GM12864 (cell line): ENCODE results near the gene RNF168.
A peak's percentile ranks its signal among the peaks of the same experiment; 100 is the strongest.

Experiments used
- DNase-seq: peaks from one replicate; pipeline ENCODE4 v3.0.0-alpha.2; 2011; ENCODE audit warnings: low read depth
- H3K4me3 ChIP-seq: 2 replicates; pipeline ENCODE4 v1.5.1; 2011; ENCODE audit warnings: mild to moderate bottlenecking, low read depth, low read length, control low read depth
- TF ChIP-seq, protein P1 (sequence below): IDR thresholded peaks from 2 replicates; pipeline ENCODE4 v1.5.1; 2011; ENCODE audit warnings: low read depth, mild to moderate bottlenecking, moderate library complexity, low read length, control low read depth, inconsistent platforms; ENCODE audit errors: missing control alignments

RNF168 gene

DNA sequence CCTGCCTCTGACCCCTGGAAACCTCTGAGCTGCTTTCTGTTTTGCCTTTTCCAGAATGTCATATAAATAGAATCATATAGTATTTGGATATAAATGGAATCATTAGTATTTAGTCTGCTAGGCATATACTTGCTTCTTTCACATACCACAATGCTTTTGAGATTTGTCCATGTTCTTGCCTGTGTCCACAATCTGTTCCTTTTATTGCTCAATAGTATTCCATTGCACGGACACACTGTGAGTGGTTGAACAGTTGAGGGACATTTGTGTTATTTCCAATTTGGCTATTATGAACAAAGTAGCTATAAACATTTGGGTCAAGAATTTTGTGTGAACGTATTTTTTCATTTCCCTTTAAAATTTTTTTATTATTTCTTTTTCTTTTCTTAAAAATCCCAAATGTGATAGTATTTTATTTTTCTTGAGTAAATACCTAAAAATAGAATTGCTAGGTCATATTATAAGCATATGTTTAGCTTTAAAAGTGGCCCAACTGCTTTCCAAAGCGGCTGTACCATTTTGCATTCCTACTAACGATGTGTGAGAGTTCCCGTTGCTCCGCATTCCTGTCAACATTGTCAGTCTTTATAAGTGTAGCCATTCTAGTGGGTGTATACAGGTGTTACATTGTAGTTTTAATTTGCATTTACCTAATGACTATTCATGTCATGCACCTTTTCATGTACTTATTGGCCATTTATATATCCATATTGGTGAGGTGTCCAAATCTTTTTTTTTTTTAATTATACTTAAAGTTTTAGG is 38.3 kb upstream of the RNF168 start:
- TF ChIP-seq, protein P1, sequence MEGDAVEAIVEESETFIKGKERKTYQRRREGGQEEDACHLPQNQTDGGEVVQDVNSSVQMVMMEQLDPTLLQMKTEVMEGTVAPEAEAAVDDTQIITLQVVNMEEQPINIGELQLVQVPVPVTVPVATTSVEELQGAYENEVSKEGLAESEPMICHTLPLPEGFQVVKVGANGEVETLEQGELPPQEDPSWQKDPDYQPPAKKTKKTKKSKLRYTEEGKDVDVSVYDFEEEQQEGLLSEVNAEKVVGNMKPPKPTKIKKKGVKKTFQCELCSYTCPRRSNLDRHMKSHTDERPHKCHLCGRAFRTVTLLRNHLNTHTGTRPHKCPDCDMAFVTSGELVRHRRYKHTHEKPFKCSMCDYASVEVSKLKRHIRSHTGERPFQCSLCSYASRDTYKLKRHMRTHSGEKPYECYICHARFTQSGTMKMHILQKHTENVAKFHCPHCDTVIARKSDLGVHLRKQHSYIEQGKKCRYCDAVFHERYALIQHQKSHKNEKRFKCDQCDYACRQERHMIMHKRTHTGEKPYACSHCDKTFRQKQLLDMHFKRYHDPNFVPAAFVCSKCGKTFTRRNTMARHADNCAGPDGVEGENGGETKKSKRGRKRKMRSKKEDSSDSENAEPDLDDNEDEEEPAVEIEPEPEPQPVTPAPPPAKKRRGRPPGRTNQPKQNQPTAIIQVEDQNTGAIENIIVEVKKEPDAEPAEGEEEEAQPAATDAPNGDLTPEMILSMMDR = no peak
- no peak overlapping the region for H3K4me3 ChIP-seq
- no peak for DNase-seq

DNA sequence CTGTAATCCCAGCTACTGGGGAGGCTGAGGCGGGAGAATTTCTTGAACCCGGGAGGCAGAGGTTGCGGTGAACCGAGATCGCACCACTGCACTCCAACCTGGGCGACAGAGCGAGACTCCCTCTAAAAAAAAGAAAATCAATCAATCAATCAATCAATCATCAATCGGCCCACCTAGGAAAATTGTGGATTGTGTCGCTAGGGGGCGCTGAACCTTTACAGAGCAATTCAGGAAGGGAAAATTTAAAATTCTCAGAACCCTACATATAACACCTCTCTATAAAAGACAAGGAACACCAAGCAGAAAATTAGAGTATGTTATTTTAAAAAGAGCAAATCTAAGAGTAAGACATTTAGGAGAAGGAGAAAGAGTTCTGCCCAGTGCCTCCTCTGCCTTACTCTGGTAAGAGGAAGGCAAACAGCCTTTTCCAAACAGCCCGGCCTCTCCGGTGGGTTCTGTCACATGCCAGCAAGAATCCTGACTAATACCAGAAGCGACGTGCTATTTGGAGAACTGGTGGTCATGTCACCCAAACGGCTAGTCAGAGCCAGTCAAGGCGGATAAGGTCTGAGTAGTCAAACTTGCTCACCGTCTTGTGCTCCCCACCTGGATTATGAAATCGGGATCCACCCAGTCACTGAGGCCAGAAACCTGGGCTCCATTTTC is 33.9 kb upstream of the RNF168 start:
- TF ChIP-seq, protein P1 = peak; percentile 61
- DNase-seq = no peak
- H3K4me3 ChIP-seq = no peak overlapping the region

DNA sequence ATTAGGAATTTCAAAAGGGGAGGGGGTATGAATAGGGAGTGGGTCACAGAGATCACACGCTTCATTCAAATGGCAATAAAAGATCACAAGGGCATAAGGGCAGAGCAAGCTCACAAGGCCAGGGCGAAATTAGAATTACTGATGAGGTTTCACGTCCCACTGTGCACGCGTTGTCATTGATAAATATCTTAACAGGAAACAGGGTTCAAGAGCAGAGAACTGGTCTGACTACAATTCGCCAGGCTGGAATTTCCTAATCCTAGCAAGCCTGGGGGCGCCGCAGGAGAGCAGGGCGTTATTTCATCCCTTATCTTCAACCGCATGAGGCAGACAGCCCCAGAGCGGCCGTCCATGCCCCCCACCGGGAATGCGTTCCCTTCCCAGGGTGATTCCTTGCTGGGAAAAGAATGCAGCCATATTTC is 29.7 kb upstream of the RNF168 start:
- H3K4me3 ChIP-seq = no peak overlapping the region
- TF ChIP-seq, protein P1 = no peak
- no peak for DNase-seq

DNA sequence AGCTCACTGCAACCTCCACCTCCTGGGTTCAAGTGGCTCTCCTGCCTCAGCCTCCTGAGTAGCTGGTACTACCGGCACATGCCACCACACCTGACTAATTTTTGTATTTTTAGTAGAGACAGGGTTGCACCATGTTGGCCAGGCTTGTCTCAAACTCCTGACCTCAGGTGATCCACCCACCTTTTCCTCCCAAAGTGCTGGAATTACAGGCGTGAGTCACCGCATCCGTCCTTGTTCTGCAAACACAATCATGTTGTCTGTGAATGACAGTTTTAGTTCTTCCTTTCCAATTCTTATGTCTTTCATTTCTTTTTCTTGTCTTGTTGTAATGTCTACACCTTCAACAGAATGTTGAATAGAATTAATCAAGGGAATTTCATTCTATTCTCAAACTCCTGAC is 27.9 kb upstream of the RNF168 start:
- DNase-seq = no peak
- H3K4me3 ChIP-seq = no peak overlapping the region
- TF ChIP-seq, protein P1 = no peak

DNA sequence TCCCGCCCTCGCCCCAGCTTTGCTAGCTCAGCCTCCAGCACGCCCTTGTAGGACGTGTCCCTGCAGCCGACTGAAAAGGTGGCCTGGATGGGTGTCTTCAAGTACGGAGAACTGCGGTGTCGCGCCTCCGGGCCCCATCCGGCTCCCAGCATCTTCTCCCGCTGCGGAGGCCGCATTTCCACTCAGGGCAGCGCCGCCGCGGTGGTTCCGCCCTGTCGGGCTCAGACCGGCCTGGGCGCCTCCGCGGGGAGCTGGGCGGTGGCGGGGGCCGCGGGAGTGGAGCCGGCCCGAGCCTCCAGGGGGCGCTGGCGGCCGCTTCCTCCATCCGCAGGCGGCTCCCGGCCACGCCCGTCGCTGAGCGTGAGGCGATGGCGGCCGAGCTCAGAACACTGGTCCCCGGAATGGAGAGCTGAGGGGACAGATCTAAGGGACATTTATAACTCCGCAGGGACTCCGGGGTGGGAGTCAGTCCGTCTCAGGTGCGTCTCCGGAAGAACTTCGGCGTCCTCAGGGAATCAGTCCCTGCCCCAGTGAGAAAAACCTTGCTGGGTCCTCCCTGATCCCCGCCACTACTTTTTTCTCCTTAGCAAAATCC is 25.2 kb upstream of the RNF168 start:
- peak; percentile 33 for DNase-seq
- TF ChIP-seq, protein P1 = peak; percentile 72
- peak overlapping the region; percentile 67 for H3K4me3 ChIP-seq

DNA sequence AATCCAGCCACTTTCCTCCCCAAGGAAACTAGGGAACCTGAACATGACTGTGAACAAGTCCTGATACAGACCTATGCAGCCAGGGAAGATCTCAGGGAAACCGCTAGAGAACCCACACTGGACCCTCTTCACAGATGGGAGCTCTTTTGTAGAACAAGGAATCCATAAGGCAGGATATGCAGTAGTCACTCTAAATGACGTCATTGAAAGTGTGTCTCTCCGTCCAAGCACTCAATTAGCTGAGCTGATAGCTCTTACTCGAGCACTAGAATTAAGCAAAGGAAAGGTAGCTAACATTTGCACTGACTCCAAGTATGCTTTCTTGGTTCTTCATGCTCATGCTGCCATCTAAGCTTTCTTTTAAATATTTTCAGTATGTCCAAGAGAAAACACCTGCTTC is 21.6 kb upstream of the RNF168 start:
- TF ChIP-seq, protein P1 = no peak
- no peak for DNase-seq
- no peak overlapping the region for H3K4me3 ChIP-seq
